SK-N-MC (cell line): ENCODE results near the gene CPA4.

ENCODE experiments used
- EZH2 ChIP-seq: fragments of 200-600 bp; sonication (generic); IDR thresholded peaks from one replicate; pipeline ENCODE4 v1.6.1; 2017; ENCODE audit warnings: antibody characterized with exemption
- FOXP2 ChIP-seq: optimal IDR thresholded peaks from 2 replicates; pipeline ENCODE3; 2011; ENCODE audit warnings: mild to moderate bottlenecking, moderate library complexity; ENCODE audit not compliant: insufficient read depth; ENCODE audit errors: extremely low read length, control extremely low read depth
- POLR2AphosphoS5 ChIP-seq: IDR thresholded peaks from 2 replicates; pipeline ENCODE4 v1.6.1; 2012; ENCODE audit warnings: mild to moderate bottlenecking, low read depth, low read length, borderline replicate concordance

GRCh38 chr7:130367836-130368746 is 75.1 kb downstream of the CPA4 start:
- TF ChIP-seq EZH2: no peak
- no peak for TF ChIP-seq POLR2AphosphoS5
- no peak for TF ChIP-seq FOXP2
